ENCODE measurements around the gene CAMK2B.

Gene CAMK2B

DNA sequence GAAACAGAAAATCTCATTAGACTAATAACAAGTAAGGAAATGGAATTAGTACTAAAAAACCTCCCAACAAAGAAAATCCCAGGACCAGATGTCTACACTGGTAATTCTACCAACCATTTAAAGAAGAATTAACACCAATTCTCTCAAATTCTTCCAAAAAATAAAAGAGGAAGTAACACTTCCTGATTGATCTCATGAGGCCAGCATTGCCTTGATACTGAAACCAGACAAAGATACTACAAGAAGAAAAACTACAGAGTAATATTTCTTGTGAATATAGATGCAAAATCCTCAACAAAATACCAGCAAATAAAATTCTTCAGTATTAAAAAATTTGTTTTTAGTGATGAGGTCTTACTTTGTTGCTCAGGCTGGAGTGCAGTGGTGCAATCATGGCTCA, 157.5 kb downstream of the CAMK2B start:
- TF ChIP-seq SIN3A (IDR thresholded peaks at IDR 0.05; ENCODE audit: borderline replicate concordance, insufficient read depth, low read length) (no peak), TAF1 (IDR thresholded peaks at IDR 0.05; ENCODE audit: borderline replicate concordance, insufficient read depth, low read length) (no peak), FOXP2 (optimal IDR thresholded peaks at IDR 0.05; ENCODE audit: borderline replicate concordance, extremely low read depth, extremely low read length, insufficient read depth) (no peak), POLR2AphosphoS5 (IDR thresholded peaks at IDR 0.05; ENCODE audit: low read depth, low read length) (no peak)
- TF ChIP-seq, protein P1, sequence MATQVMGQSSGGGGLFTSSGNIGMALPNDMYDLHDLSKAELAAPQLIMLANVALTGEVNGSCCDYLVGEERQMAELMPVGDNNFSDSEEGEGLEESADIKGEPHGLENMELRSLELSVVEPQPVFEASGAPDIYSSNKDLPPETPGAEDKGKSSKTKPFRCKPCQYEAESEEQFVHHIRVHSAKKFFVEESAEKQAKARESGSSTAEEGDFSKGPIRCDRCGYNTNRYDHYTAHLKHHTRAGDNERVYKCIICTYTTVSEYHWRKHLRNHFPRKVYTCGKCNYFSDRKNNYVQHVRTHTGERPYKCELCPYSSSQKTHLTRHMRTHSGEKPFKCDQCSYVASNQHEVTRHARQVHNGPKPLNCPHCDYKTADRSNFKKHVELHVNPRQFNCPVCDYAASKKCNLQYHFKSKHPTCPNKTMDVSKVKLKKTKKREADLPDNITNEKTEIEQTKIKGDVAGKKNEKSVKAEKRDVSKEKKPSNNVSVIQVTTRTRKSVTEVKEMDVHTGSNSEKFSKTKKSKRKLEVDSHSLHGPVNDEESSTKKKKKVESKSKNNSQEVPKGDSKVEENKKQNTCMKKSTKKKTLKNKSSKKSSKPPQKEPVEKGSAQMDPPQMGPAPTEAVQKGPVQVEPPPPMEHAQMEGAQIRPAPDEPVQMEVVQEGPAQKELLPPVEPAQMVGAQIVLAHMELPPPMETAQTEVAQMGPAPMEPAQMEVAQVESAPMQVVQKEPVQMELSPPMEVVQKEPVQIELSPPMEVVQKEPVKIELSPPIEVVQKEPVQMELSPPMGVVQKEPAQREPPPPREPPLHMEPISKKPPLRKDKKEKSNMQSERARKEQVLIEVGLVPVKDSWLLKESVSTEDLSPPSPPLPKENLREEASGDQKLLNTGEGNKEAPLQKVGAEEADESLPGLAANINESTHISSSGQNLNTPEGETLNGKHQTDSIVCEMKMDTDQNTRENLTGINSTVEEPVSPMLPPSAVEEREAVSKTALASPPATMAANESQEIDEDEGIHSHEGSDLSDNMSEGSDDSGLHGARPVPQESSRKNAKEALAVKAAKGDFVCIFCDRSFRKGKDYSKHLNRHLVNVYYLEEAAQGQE (IDR thresholded peaks at IDR 0.05; ENCODE audit: insufficient read depth in 1 of 2, low read depth in 2 of 2, low read length in 2 of 2): no peak

All from PFSK-1 (cell line).